ENCODE results near the gene CELSR1. TPM values are rescaled to one million over a fixed set of nuclear protein-coding genes. Genes with fewer than 3 reads are reported as not detected.

The CELSR1 gene
- total RNA-seq, 1 donor from 2014 or later: 8.9 TPM

DNA sequence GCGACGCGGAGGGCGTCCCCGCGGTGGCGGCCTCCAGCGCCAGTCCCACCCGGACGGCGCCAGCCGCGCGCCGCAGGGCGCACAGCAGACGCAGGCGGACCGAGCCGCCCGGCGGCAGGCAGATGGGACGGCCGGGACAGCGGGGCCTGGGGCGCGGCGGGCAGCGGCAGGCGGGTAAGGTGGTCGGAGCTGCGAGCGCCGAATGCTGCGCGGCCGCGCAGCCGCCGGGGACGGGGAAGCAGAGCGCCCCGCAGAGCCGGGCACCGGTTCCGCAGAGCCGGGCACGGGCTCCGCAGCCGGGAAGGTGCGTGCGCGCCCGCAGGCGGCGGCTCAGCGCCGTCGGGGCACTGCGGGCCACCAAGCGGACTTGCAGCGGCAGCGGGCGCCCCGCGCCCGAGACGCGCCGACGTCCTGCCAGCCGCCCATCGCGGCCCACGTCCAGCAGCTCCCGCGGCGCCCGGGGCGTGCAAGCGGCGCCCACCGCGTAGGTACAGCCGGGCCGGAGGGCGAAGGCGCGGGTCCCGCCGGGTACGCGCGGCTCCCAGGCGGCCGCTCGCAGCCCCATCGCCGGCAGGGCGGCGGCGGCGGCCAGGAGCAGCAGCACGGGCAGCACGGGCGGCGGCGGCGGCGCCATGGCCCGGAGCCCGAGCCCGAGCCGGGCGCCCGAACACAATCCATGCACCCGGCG, 739 bp downstream of the CELSR1 start:
- Histone ChIP-seq H3K27me3 (ENCODE audit: low read depth) (peaks cover 65% of the 10 kb centered on the region), H3K9me3 (replicated peaks) (no peaks in the 10 kb centered on the region), H3K4me3 (peak overlapping the region; percentile 70), H3K27ac (replicated peaks) (peak overlapping the region; percentile 50), H3K4me1 (peaks cover 17% of the 10 kb centered on the region), H3K36me3 (no peaks in the 10 kb centered on the region)
- peak; percentile 12 for DNase-seq
- TF ChIP-seq CTCF (IDR thresholded peaks at IDR 0.05; ENCODE audit: borderline replicate concordance): no peak
- intact Hi-C loops (cut with micrococcal nuclease): no loop called here

DNA sequence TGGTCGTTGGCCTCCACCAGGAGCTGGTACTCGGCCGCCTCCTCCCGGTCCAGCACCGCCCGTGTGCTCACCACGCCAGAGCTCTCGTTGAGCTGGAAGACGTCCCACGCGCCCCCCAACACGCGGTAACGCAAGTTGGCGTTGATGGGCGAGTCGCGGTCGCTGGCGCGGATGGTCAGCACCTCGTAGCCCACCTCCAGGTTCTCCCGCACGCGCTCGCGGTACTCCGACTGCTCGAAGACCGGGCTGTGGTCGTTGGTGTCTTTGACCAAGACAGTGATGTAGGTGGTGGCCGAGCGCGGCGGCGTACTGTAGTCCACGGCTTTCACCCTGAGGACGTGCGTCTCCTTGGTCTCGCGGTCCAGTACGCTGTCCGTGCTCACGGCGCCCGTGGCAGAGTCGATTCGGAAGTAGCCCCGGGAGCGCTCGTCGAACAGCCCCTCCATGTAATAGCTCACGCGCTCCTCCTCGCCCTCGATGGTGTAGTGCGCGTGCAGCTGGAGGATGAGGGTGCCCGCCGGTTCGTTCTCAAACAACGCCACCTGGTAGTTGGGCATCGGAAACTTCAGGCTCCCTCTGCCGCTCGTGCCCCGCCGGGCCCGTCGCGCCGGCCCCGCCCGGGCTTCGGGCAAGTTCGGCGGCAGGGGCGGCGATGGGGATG, 1.4 kb downstream of the CELSR1 start:
- DNase-seq: peak; percentile 12
- Histone ChIP-seq H3K27ac (replicated peaks) (no peak overlapping the region), H3K9me3 (replicated peaks) (no peaks in the 10 kb centered on the region), H3K4me1 (peaks cover 20% of the 10 kb centered on the region), H3K27me3 (ENCODE audit: low read depth) (peaks cover 58% of the 10 kb centered on the region), H3K36me3 (no peaks in the 10 kb centered on the region), H3K4me3 (peak overlapping the region; percentile 70)
- TF ChIP-seq CTCF (IDR thresholded peaks at IDR 0.05; ENCODE audit: borderline replicate concordance): no peak
- intact Hi-C loops (cut with micrococcal nuclease): no loop called here

DNA sequence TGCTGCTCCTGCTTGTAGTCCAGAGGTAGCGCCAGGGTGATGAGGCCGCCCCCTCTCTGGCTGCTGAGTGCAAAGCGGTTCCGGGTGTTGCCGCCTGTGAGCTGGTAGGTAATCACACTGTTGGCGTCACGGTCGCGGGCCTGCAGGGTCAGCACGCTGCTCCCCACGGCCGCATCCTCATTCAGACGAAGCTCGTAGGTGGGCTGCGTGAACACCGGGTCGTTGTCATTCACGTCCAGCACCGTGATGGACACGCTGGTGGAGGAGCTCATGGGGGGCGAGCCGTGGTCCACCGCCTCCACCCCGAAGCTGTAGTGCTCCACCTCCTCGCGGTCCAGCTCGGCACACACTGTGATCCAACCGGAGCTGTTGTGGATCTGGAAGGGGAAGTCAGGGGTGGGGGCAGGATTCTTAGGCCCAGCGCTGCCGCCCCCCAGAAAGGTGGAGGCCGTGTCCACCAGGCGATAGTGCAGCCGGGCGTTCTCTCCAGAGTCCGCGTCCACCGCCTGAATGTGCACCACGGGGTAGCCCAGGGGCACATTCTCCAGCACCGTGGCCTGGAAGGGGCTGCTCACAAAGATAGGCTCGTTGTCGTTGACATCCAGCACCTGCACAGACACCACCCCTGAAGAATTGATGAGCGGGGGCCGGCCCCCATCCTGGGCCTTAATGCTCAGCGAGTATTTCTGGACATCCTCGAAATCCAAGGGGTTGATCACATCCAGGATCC, 2.4 kb downstream of the CELSR1 start:
- Histone ChIP-seq H3K27me3 (ENCODE audit: low read depth) (peaks cover 49% of the 10 kb centered on the region), H3K36me3 (no peaks in the 10 kb centered on the region), H3K27ac (replicated peaks) (no peak overlapping the region), H3K4me1 (peaks cover 27% of the 10 kb centered on the region), H3K4me3 (no peak overlapping the region), H3K9me3 (replicated peaks) (no peaks in the 10 kb centered on the region)
- no peak for TF ChIP-seq CTCF (IDR thresholded peaks at IDR 0.05; ENCODE audit: borderline replicate concordance)
- intact Hi-C loops (cut with micrococcal nuclease): no loop called here
- DNase-seq: peak; percentile 12

DNA sequence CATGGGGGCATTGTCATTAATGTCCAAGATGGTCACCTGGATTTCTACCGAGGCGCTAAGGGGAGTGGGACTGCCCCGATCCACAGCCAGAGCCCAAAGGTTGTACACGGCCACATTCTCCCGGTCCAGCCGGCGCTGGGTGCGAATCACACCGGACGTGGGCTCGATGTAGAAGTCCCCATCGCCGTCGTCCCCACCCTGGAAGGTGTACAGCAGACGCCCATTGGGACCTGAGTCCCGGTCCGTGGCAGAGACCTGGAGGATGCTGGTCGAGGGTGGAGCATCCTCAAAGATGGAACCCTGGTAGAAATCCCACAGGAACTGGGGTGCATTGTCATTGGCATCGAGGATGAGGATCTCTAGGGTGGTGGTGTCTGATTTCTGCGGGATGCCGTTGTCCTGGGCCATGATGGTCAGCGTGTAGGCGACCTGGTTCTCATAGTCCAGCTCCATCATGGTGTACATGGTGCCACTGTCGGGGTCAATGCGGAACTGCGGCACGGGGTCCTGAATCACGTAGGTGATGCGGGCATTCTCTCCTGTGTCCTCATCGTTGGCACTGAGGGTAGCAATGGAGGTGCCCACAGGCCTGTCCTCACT, 3.1 kb downstream of the CELSR1 start:
- peak; percentile 8 for DNase-seq
- Histone ChIP-seq H3K36me3 (no peaks in the 10 kb centered on the region), H3K27me3 (ENCODE audit: low read depth) (peaks cover 41% of the 10 kb centered on the region), H3K4me1 (peaks cover 27% of the 10 kb centered on the region), H3K9me3 (replicated peaks) (no peaks in the 10 kb centered on the region), H3K27ac (replicated peaks) (no peak overlapping the region), H3K4me3 (no peak overlapping the region)
- no peak for TF ChIP-seq CTCF (IDR thresholded peaks at IDR 0.05; ENCODE audit: borderline replicate concordance)
- intact Hi-C loops (cut with micrococcal nuclease): no loop called here

- Histone ChIP-seq H3K36me3 (no peaks in the 10 kb centered on the region), H3K4me1 (peaks cover 18% of the 10 kb centered on the region), H3K9me3 (replicated peaks) (no peaks in the 10 kb centered on the region), H3K4me3 (no peak overlapping the region), H3K27ac (replicated peaks) (no peak overlapping the region), H3K27me3 (ENCODE audit: low read depth) (peaks cover 31% of the 10 kb centered on the region)
- no peak for DNase-seq
- TF ChIP-seq CTCF (IDR thresholded peaks at IDR 0.05; ENCODE audit: borderline replicate concordance): no peak
- intact Hi-C loops (cut with micrococcal nuclease): no loop called here
Observed at GRCh38 chr22:46533070-46533833, 4.2 kb downstream of the CELSR1 start.
